ENCODE results near the gene SIDT2.
A peak's percentile ranks its signal among the peaks of the same experiment; 100 is the strongest.
"Not testable (repeated sequence)": the region's sequence is repeated elsewhere in the genome, so short reads cannot be mapped to it uniquely, and the experiment has no call there.

The SIDT2 gene

GRCh38 chr11:117203069-117203407 is 24.5 kb downstream of the SIDT2 start:
- TF ChIP-seq CTCF (IDR thresholded peaks at IDR 0.05; ENCODE audit: low read depth, low read length, missing control alignments) = no peak
- in situ Hi-C loops (cut with HindIII; ENCODE audit: low sequenced_read_pairs) = no loop called here
- H3K4me3 ChIP-seq (ENCODE audit: low read depth, low read length) = peak overlapping the region; percentile 64
- DNase-seq (ENCODE audit: low read depth) = no peak

- H3K4me3 ChIP-seq (ENCODE audit: low read depth, low read length) = no peak overlapping the region
- in situ Hi-C loops (cut with HindIII; ENCODE audit: low sequenced_read_pairs) = no loop called here
- no peak for DNase-seq (ENCODE audit: low read depth)
- TF ChIP-seq CTCF (IDR thresholded peaks at IDR 0.05; ENCODE audit: low read depth, low read length, missing control alignments) = no peak
Measured at GRCh38 chr11:117204283-117205080, 25.9 kb downstream of the SIDT2 start.

DNA sequence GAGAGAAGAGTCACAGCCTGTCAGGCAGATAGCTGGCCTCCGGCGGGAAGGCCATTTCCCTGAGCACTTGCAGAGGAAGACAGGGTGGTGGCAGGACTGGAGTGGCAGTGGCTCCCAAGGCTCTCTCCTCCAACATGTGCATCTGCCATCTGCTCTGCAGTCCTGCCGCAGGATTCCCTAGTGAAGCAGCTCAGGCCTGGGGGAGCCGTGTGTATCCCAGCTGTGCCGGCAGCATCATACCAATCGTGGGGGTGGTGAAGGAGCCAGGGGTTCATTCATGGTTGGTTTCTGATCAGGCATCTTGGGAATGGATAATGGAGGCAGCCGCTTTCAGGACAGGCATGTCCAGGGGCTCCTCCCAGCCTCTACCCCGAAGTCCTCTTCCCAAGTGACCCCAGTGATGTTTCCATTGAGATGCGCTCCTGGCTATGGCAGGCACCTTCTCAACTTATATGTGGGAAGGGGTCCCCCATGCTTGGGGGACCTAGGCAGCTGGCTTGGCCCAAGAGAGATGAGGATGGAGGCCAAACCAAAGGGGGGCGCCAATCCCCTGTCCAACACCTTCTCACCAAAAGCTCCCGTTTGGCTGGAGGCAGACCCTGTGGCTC is 26.8 kb downstream of the SIDT2 start:
- in situ Hi-C loops (cut with HindIII; ENCODE audit: low sequenced_read_pairs) = no loop called here
- H3K4me3 ChIP-seq (ENCODE audit: low read depth, low read length) = no peak overlapping the region
- no peak for DNase-seq (ENCODE audit: low read depth)
- TF ChIP-seq CTCF (IDR thresholded peaks at IDR 0.05; ENCODE audit: low read depth, low read length, missing control alignments) = no peak

- H3K4me3 ChIP-seq (ENCODE audit: low read depth, low read length); in situ Hi-C loops (cut with HindIII; ENCODE audit: low sequenced_read_pairs); DNase-seq (ENCODE audit: low read depth): not testable (repeated sequence)
Measured at GRCh38 chr11:117206111-117206510, 27.6 kb downstream of the SIDT2 start.

- in situ Hi-C loops (cut with HindIII; ENCODE audit: low sequenced_read_pairs); H3K4me3 ChIP-seq (ENCODE audit: low read depth, low read length); DNase-seq (ENCODE audit: low read depth): not testable (repeated sequence)
Measured at GRCh38 chr11:117206859-117207258, 28.3 kb downstream of the SIDT2 start.

- in situ Hi-C loops (cut with HindIII; ENCODE audit: low sequenced_read_pairs); H3K4me3 ChIP-seq (ENCODE audit: low read depth, low read length); DNase-seq (ENCODE audit: low read depth): not testable (repeated sequence)
Measured at GRCh38 chr11:117207481-117207880, 28.9 kb downstream of the SIDT2 start.

- DNase-seq (ENCODE audit: low read depth); H3K4me3 ChIP-seq (ENCODE audit: low read depth, low read length); in situ Hi-C loops (cut with HindIII; ENCODE audit: low sequenced_read_pairs): not testable (repeated sequence)
Measured at GRCh38 chr11:117208710-117209109, 30.2 kb downstream of the SIDT2 start.

DNA sequence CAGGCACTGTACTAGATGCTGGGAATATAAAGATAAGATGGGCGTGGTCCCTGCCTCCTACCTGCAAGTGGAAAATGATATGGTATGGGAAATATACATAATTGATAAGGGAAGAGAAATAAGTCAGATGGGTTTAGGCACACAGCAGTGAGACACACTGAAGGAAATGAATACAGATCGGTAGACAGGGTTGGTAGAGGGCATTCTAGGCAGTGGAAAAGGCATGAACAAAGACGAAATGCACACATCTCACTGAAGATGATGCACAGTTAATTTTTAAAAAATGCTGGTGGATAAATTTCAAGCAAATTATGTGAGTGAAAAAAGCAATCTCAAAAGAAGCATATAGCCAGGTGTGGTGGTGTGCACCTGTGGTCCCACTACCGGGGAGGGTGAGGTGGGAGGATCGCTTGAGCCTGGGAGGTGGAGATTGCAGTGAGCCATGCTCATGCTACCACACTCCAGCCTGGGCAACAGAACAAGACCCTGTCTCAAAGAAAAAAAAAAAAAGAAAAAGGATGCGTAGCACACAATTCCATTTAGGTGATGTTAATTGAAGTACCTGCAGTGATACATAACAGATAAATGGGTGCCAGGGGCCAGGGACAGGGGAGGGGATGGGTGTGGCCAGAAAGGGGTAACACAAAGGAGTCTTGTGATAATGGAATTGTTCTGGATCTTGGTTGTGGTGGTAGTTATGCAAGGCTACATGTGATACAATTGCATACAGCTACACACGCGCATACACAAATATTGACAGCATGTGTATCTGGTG is 31.0 kb downstream of the SIDT2 start:
- in situ Hi-C loops (cut with HindIII; ENCODE audit: low sequenced_read_pairs); H3K4me3 ChIP-seq (ENCODE audit: low read depth, low read length); DNase-seq (ENCODE audit: low read depth): not testable (repeated sequence)

- H3K4me3 ChIP-seq (ENCODE audit: low read depth, low read length) = no peak overlapping the region
- in situ Hi-C loops (cut with HindIII; ENCODE audit: low sequenced_read_pairs) = no loop called here
- no peak for TF ChIP-seq CTCF (IDR thresholded peaks at IDR 0.05; ENCODE audit: low read depth, low read length, missing control alignments)
- DNase-seq (ENCODE audit: low read depth) = no peak
Measured at GRCh38 chr11:117210620-117211019, 32.1 kb downstream of the SIDT2 start.
